Measurements from ENCODE around the gene LANCL1.
"Not testable (repeated sequence)": the region's sequence is repeated elsewhere in the genome, so short reads cannot be mapped to it uniquely, and the experiment has no call there.

LANCL1 gene

GRCh38 chr2:210459407-210459806, 17.2 kb downstream of the LANCL1 start:
- no peak for DNase-seq (ENCODE audit: low read depth in 2 of 2)

- DNase-seq (ENCODE audit: low read depth in 2 of 2), result no peak
These were observed 18.2 kb downstream of the LANCL1 start for GRCh38 chr2:210458395-210458794.

GRCh38 chr2:210456571-210456970, 20.0 kb downstream of the LANCL1 start:
- DNase-seq (ENCODE audit: low read depth in 2 of 2), result no peak

GRCh38 chr2:210454336-210454735, 22.2 kb downstream of the LANCL1 start:
- DNase-seq (ENCODE audit: low read depth in 2 of 2), result no peak

- no peak for DNase-seq (ENCODE audit: low read depth in 2 of 2)
These were observed 24.4 kb downstream of the LANCL1 start for GRCh38 chr2:210452194-210452593.

GRCh38 chr2:210450942-210451341, 25.6 kb downstream of the LANCL1 start:
- not testable (repeated sequence) for DNase-seq (ENCODE audit: low read depth in 2 of 2)

GRCh38 chr2:210445732-210446131, 30.8 kb downstream of the LANCL1 start:
- DNase-seq (ENCODE audit: low read depth in 2 of 2), result no peak

GRCh38 chr2:210445116-210445707, 31.3 kb downstream of the LANCL1 start:
- no peak for DNase-seq (ENCODE audit: low read depth in 2 of 2)

- DNase-seq (ENCODE audit: low read depth in 2 of 2), result no peak
These were observed 33.0 kb downstream of the LANCL1 start for GRCh38 chr2:210443527-210443926.

- DNase-seq (ENCODE audit: low read depth in 2 of 2), result no peak
These were observed 33.7 kb downstream of the LANCL1 start for GRCh38 chr2:210442878-210443277.

- no peak for DNase-seq (ENCODE audit: low read depth in 2 of 2)
These were observed 34.1 kb downstream of the LANCL1 start for GRCh38 chr2:210442457-210442856.

- no peak for DNase-seq (ENCODE audit: low read depth in 2 of 2)
These were observed 36.4 kb downstream of the LANCL1 start for GRCh38 chr2:210440206-210440605.

GRCh38 chr2:210435439-210435838, 41.1 kb downstream of the LANCL1 start:
- no peak for DNase-seq (ENCODE audit: low read depth in 2 of 2)

GRCh38 chr2:210432633-210433032, 43.9 kb downstream of the LANCL1 start:
- DNase-seq (ENCODE audit: low read depth in 2 of 2), result no peak

- no peak for DNase-seq (ENCODE audit: low read depth in 2 of 2)
These were observed 47.0 kb downstream of the LANCL1 start for GRCh38 chr2:210429403-210430137.

GRCh38 chr2:210428393-210429179, 48.0 kb downstream of the LANCL1 start:
- DNase-seq (ENCODE audit: low read depth in 2 of 2), result no peak

GRCh38 chr2:210427309-210427708, 49.2 kb downstream of the LANCL1 start:
- DNase-seq (ENCODE audit: low read depth in 2 of 2), result not testable (repeated sequence)

- DNase-seq (ENCODE audit: low read depth in 2 of 2), result no peak
These were observed 54.2 kb downstream of the LANCL1 start for GRCh38 chr2:210422366-210422765.

GRCh38 chr2:210421916-210422315, 54.6 kb downstream of the LANCL1 start:
- no peak for DNase-seq (ENCODE audit: low read depth in 2 of 2)

GRCh38 chr2:210412660-210413059, 63.9 kb downstream of the LANCL1 start:
- DNase-seq (ENCODE audit: low read depth in 2 of 2), result no peak

GRCh38 chr2:210410542-210410941, 66.0 kb downstream of the LANCL1 start:
- DNase-seq (ENCODE audit: low read depth in 2 of 2), result no peak

- no peak for DNase-seq (ENCODE audit: low read depth in 2 of 2)
These were observed 77.0 kb downstream of the LANCL1 start for GRCh38 chr2:210399440-210400041.
